Measurements from ENCODE around the gene VPS51. TPM values are rescaled to one million over a fixed set of nuclear protein-coding genes. Genes with fewer than 3 reads are reported as not detected.

The VPS51 gene
- total RNA-seq, 2 experiments from 2014 or later = 119 to 214 TPM

DNA sequence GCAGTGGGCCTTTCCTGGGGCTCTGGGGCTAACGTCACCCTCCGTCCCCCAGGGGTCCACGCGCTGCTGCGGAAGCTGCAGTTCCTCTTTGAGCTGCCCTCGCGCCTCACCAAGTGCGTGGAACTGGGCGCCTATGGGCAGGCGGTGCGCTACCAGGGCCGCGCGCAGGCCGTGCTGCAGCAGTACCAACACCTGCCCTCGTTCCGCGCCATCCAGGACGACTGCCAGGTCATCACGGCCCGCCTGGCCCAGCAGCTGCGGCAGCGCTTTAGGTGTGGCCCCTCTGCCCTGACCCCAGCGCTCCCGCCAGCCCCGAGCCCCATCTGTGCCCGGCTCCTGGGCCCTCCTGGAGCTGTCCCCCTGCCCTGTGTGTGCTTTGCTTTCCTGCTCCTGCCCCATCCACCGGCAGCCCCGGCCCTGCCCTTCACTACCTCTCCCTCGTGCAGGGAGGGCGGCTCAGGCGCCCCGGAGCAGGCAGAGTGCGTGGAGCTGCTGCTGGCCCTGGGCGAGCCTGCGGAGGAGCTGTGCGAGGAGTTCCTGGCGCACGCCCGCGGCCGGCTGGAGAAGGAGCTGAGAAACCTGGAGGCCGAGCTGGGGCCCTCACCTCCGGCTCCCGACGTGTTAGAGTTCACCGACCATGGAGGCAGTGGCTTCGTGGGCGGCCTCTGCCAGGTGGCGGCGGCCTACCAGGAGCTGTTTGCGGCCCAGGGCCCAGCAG lies 11.9 kb downstream of the VPS51 start:
- no peak overlapping the region for H3K4me2 ChIP-seq (ENCODE audit: low read length)
- no peak for DNase-seq (ENCODE audit: low spot score)
- no peaks in the 10 kb centered on the region for H3K9me2 ChIP-seq (ENCODE audit: insufficient read depth, low read length)
- no peak overlapping the region for H3K27ac ChIP-seq (ENCODE audit: low read depth, low read length, poor library complexity, severe bottlenecking)
- H3K9me3 ChIP-seq (ENCODE audit: low read length) = no peaks in the 10 kb centered on the region
- no peak for TF ChIP-seq EZH2phosphoT487 (IDR thresholded peaks at IDR 0.05; ENCODE audit: borderline replicate concordance, low read depth, low read length)
- TF ChIP-seq, protein P1, sequence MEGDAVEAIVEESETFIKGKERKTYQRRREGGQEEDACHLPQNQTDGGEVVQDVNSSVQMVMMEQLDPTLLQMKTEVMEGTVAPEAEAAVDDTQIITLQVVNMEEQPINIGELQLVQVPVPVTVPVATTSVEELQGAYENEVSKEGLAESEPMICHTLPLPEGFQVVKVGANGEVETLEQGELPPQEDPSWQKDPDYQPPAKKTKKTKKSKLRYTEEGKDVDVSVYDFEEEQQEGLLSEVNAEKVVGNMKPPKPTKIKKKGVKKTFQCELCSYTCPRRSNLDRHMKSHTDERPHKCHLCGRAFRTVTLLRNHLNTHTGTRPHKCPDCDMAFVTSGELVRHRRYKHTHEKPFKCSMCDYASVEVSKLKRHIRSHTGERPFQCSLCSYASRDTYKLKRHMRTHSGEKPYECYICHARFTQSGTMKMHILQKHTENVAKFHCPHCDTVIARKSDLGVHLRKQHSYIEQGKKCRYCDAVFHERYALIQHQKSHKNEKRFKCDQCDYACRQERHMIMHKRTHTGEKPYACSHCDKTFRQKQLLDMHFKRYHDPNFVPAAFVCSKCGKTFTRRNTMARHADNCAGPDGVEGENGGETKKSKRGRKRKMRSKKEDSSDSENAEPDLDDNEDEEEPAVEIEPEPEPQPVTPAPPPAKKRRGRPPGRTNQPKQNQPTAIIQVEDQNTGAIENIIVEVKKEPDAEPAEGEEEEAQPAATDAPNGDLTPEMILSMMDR (conservative IDR thresholded peaks at IDR 0.05; ENCODE audit: low read length) = no peak
- POLR2A ChIA-PET = no interaction called here
- no TSS peak for BruUV-seq (replicated peaks)
- CTCF ChIA-PET (ENCODE audit: unreplicated experiment) = no interaction called here
- peaks cover 8% of the 10 kb centered on the region; the same call in 1 of the 2 replicates for H4K20me1 ChIP-seq (ENCODE audit: insufficient read depth, low read length)
- peaks cover 25% of the 10 kb centered on the region for H3K36me3 ChIP-seq (ENCODE audit: insufficient read depth, low read length)
- no peaks in the 10 kb centered on the region; the same call in 1 of the 2 replicates for H3K79me2 ChIP-seq (ENCODE audit: insufficient read depth, low read depth, low read length)
- intact Hi-C loops (cut with micrococcal nuclease; ENCODE audit: unreplicated experiment) = no loop called here
- peaks cover 31% of the 10 kb centered on the region for H3K4me1 ChIP-seq (ENCODE audit: insufficient read depth, low read length, poor library complexity, severe bottlenecking)
- no peak overlapping the region for H3K4me3 ChIP-seq (ENCODE audit: low read depth, low read length, poor library complexity, severe bottlenecking)
- no peak overlapping the region for H2AFZ ChIP-seq (ENCODE audit: low read length)

DNA sequence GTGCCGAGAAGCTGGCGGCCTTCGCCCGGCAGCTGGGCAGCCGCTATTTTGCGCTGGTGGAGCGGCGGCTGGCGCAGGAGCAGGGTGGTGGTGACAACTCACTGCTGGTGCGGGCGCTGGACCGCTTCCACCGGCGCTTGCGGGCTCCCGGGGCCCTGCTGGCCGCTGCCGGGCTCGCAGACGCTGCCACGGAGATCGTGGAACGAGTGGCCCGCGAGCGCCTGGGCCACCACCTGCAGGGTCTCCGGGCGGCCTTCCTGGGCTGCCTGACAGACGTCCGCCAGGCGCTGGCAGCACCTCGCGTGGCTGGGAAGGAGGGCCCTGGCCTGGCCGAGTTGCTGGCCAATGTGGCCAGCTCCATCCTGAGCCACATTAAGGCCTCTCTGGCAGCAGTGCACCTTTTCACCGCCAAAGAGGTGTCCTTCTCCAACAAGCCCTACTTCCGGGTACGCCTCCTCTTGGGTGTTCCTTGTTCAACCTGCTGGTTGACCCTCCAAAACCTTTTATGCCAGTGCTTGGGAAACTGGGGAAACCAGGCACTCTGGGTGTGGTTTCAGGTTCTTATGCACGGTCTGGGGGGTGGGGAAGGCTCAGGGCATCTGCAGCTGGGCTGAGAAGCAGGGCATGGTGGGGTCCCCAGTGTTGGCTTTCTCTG lies 12.6 kb downstream of the VPS51 start:
- H4K20me1 ChIP-seq (ENCODE audit: insufficient read depth, low read length) = peaks cover 8% of the 10 kb centered on the region; the same call in 1 of the 2 replicates
- peaks cover 38% of the 10 kb centered on the region for H3K4me1 ChIP-seq (ENCODE audit: insufficient read depth, low read length, poor library complexity, severe bottlenecking)
- no peaks in the 10 kb centered on the region; the same call in 1 of the 2 replicates for H3K79me2 ChIP-seq (ENCODE audit: insufficient read depth, low read depth, low read length)
- TF ChIP-seq EZH2phosphoT487 (IDR thresholded peaks at IDR 0.05; ENCODE audit: borderline replicate concordance, low read depth, low read length) = no peak
- TF ChIP-seq, protein P1 (conservative IDR thresholded peaks at IDR 0.05; ENCODE audit: low read length) = no peak
- H3K4me3 ChIP-seq (ENCODE audit: low read depth, low read length, poor library complexity, severe bottlenecking) = no peak overlapping the region
- no peak overlapping the region for H3K27ac ChIP-seq (ENCODE audit: low read depth, low read length, poor library complexity, severe bottlenecking)
- intact Hi-C loops (cut with micrococcal nuclease; ENCODE audit: unreplicated experiment) = no loop called here
- no TSS peak for BruUV-seq (replicated peaks)
- no peak for DNase-seq (ENCODE audit: low spot score)
- H3K9me3 ChIP-seq (ENCODE audit: low read length) = no peaks in the 10 kb centered on the region
- H3K36me3 ChIP-seq (ENCODE audit: insufficient read depth, low read length) = peaks cover 25% of the 10 kb centered on the region
- ChIA-PET CTCF (ENCODE audit: unreplicated experiment) (no interaction called here), POLR2A (no interaction called here)
- no peak overlapping the region for H2AFZ ChIP-seq (ENCODE audit: low read length)
- H3K4me2 ChIP-seq (ENCODE audit: low read length) = no peak overlapping the region
- H3K9me2 ChIP-seq (ENCODE audit: insufficient read depth, low read length) = no peaks in the 10 kb centered on the region

Measured in OCI-LY7 (cell line).